GM21423 (cell line): ENCODE results near the gene NPAS1.
"Not testable (repeated sequence)": the region's sequence is repeated elsewhere in the genome, so short reads cannot be mapped to it uniquely, and the experiment has no call there.

Experiments
- ATAC-seq: cut with Tn5 transposase; IDR thresholded peaks from one replicate; pipeline ENCODE4 v1.9.1; 2021; ENCODE audit warnings: mild to moderate bottlenecking, moderate library complexity; ENCODE audit not compliant: unreplicated experiment

Gene NPAS1

DNA sequence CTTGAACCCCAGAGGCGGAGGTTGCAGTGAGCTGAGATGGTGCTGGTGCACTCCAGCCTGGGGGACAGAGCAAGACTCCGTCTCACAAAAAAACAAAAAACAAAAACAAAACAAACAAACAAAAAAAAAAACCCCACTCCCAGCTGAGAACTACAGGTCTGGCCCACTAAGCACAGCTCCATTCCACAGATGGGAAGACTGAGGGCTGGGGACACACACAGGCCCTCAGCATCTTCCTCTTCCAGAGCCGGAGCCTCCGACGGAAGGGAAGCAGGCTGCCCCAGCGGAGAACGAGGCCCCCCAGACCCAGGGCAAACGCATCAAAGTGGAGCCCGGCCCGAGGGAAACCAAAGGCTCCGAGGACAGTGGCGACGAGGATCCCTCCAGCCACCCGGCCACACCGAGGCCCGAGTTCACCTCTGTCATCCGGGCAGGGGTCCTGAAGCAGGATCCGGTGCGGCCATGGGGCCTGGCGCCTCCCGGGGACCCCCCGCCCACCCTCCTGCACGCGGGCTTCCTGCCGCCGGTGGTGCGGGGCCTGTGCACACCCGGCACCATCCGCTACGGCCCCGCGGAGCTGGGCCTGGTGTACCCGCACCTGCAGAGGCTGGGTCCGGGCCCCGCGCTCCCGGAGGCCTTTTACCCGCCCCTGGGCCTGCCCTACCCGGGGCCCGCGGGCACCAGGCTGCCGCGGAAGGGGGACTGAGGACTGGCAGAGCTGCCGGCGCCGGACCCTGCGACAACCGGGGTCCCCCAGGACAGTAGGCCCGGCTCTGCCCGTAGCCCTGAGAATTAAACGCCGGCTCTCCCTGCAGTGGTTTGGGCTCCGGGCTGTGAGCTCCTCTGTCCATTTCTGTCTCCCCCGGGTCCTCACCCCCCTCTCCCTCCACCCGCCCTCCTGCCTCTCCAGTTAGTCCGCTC lies 25.6 kb downstream of the NPAS1 start:
- no peak for ATAC-seq

DNA sequence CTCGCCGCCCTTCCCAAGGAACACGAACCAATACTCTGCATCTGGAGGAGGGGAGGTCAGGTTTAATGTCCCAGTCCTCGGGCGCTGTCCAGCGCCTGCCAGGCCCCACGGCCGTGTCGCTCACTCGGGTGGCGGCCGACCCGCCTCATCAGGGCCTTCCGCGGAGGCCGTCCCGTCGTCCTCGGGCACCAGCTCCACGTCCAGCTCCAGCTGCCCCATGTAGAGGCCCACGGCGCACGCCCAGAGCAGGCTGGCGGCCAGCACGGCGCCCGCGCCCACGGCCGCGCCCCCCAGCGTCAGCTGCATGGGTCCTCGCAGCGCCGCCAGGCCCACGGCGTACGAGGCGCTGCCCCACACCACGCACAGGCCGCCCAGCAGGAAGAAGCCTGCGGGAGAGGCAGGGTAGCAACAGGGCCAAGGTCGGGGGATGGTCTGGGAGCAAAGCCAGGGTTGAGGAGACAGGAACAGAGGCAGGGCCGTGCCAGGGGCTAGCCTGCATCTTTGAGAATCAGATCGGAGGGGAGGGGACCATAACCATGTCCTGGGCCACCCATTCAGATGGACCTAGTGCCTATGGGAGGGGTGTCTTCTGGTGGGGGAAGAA lies 26.3 kb downstream of the NPAS1 start:
- ATAC-seq: no peak

DNA sequence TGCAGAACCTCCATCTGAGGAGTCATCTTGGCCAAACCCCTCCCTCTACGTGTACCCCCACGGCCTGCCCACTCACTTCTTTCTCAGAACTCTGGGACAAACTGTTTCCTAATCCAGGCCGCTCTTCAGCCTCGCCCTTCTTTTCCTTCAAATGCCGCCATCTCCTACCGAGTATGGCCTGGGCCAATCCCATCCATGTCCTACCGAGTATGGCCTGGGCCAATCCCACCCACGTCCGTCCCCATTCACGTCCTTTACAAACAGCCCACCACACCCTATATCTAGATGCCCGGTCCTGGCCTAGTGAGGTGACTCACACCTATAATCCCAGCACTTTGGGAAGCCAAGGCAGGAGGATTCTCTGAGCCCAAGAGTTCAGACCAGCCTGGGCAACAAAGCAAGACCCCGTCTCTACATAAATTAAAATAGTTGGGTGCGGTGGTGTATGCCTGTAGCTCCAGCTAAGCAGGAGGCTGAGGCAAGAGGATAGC lies 27.7 kb downstream of the NPAS1 start:
- no peak for ATAC-seq

DNA sequence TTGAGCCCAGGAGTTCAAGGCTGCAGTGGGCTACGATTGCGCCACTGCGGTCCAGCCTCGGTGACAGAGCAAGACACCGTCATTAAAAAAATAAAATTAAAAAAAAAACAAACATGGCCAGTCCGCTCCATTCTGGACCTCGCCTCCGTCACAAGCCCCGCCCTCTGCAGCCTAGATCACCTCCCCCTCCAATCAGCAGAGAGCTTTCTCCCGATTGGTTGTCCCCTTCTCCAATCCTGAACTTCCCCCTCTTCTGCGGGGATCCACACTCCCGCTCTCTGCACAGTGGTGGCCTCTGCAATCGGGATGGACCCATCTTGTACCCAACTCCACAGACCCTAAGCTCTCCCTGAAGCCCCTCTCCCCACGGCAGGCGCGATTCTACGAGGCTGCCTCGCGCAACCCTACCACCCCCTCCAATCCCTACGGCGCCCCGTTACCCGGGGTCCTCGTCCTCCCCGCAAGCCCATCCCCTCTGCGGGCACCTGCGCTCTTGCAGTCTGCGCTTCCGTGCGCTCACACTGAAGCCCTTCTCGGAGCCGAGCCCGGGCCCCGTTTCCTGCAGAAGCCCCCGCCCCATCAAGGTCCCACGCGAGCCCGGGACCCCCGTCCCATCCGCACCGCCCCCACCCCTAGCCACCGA lies 28.2 kb downstream of the NPAS1 start:
- ATAC-seq: peak; percentile 34

DNA sequence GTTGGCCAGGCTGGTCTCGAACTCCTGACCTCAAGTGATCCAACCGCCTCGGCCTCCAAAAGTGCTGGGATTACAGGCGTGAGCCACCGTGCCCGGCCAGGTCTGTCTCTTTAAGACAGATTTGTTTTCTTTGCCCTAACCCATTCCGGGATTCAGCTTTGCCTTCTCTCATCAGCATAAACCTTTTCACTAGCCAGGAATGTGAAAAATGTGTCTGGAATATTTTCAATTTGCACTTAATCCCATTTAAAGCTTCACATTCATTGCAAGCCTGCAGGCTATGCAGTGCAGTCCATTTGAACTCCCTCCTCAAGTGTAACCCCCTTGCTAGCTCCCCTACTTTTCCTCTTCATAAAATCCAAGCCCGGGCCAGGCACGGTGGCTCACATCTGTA lies 29.7 kb downstream of the NPAS1 start:
- ATAC-seq: no peak

DNA sequence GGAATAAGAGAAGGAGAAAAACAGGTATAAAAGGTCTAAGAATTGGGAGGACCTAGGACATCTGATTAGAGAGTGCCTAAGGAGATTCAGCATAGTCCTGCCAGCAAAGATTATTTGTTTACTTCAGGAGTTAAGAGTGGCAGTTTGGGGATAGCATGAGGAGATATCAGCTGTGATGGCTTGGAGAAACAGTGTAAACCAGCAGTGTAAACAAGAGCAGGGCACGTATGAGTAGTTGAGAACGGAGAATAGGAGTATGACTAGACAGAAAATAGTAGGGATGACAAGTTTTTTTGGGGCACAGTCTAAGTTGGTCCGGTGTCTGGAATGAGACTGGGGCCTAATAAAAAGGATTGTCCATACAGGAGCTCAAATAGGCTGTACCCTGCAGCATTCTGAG lies 30.9 kb downstream of the NPAS1 start:
- not testable (repeated sequence) for ATAC-seq

DNA sequence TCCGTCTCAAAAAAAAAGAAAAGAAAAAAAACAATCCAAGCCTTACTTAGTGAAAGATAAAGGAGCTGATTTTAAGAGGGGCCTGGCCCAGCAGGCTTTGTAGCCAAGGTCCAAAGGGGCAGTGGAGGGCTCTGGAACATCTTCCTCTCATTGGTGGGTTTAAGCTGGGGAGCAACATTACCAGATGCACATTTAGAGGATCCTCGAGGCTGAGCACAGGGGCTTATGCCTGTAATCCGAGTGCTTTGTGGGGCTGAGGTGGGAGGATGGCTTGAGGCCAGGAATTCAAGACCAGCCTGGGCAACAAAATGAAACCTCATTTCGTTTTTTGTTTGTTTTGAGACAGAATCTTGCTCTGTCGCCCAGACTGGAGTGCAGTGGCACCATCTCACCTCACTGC lies 36.8 kb downstream of the NPAS1 start:
- no peak for ATAC-seq

DNA sequence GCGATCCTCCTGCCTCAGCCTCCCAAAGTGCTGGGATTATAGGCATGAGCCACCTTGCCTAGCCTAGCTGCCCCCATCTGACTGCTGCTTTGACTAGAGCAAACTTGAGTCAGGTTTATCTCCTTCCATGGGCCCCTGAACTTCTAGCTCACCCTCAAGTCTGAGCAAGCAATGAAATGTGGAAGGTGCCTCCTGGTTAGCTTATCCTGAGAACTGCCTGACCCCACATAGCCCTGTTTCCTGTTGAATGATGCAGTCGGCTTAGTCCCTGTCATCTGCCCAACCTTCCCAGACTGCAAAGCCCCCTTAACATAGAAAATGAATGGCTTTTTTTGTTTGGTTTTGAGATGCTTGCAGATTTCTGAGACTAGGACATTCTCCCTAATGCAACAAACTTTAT lies 37.7 kb downstream of the NPAS1 start:
- no peak for ATAC-seq

DNA sequence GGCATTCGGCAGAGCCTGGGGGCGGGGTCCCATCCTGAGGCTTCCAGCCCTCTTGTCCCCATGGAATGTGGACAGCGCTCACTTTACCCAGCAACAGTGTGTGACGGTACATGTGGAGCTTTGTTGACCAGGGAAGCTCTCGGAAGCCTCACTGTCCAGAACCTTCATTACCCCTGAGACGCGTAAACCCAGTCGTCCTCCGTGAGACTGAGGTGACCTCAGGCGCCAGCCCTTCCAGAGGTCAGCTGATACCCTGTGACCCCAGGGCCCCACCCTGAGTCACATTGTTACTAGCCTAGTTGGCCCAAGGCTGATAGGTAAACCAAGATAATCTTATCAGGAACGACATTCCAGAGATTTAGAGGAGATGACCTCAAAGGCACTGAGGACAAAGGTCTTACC lies 39.0 kb downstream of the NPAS1 start:
- ATAC-seq: no peak

DNA sequence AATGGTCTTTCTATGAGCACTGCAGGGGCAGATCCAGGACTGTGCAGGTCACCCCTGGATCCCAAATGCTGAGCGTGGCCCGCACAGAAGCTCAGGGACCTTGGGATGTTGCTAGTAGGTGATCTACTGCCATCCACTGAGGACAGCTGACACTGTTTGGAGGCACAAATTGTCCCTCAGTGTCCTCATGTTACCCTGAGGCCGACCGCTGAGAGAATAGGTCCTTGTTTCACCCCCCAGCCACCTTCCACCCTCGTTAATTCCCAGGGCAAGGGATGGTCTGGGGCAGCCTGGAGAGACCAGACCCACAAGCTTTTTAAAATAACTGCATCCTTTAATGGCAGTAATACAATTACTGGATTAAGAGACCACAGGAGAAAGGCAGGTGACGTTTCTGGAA lies 44.2 kb downstream of the NPAS1 start:
- ATAC-seq: no peak

DNA sequence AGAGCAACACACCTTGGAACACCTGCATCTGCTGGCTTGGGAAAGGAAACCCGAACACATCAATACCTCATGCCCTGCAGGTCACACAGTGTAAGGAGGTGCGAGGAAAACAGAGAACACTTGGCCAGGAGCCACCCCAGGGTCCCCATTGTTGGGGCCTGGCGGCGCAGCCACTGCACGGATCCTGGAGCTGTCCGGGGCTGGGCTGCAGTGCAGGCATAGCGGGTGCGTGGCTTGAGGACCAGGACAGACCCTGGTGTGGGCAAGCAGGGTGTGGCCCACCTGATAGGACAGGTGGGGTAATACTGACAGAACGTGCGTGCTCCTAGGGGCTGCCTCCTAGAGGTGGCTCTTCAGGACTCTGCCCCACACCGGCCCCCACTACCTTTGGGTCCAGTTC lies 45.6 kb downstream of the NPAS1 start:
- ATAC-seq: no peak

DNA sequence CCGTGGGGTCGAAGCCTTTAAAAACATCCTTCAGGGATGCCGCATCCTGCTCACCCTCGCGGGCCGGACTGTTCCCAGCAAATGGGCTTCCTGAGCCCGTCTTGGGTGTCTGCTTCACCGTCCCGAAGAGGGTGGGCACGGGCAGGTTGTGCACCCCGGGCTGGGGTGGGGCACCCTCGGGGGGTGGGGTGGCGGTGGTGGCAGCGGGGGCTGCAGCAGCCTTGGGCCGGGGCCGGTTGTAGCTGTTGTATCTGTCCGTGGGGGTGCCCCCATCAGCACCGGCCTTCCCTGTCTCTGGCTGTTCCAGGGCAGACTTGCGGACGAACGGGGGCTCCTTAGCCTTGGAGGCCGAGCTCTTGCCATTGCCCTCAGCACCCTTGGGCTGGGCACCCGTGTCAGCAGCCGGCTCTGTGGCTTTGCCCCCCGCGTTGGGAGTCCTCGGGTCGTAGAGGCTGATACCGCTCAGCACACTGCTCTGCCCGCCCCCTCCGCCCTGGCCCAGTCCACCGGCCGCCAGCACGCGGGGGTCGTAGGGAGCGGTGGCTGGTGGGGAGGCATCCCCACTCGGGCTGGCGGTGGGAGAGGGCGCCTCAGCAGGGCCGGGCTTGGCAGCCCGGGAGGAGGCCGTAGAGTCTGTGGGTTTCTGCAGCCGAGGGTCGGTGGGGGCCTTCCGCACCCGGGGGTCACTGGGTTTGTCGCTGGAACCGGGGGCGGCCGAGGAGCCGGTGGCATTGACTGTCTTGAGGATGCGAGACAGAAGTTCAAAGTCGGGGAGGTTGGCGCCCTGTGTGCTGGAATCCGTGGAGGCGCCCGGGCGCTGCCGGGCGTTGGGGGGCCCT lies 47.0 kb downstream of the NPAS1 start:
- no peak for ATAC-seq

DNA sequence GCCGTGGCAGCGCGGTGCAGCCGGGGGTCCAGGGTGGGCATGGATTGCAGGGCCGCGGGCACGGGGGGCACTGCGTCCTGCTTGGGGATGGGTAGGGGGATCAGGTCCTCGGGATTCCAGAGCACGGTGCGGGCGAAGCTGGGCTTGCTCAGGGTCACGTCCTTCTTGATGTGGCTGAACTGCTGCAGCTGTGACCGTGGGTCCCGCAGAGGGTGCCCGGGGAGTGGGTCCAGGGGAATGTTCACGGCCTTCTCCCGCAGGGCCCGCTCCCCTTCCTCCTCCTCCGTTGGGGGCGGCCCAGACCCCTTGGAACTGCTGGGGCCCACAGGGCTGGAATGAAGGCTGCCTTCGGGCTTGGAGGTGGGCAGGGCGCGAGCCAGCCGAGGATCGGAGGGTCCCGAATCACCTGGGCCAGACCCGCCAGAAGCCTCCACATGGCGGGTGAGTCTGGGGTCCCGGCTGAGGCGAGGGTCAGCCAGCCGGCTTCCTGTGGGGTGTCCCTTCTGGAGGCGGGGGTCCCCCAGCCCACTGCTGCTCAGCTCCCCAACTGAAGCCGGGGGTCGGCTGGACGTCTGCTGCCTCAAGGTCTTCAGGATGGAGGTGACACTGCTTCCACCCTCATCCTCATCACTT lies 47.7 kb downstream of the NPAS1 start:
- no peak for ATAC-seq

DNA sequence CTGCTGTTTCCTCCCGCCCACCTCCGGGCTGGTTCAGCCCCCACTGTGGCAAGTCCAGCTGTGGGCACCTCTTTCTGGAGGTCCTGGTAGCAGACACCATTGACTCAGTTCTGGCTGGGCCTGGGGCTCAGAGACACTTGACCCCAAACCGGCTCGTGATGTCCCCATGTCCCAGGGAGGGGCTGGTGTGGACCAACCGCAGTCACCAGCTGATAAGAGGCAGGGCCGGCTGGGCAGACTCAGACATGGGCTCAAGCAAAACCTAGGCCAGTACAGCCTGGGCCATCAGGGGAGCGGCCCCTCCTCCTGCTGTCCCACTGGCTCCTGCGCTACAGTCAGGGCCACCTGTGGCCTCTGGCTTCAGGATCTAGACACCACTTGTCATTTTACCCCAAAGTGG lies 48.6 kb downstream of the NPAS1 start:
- no peak for ATAC-seq

DNA sequence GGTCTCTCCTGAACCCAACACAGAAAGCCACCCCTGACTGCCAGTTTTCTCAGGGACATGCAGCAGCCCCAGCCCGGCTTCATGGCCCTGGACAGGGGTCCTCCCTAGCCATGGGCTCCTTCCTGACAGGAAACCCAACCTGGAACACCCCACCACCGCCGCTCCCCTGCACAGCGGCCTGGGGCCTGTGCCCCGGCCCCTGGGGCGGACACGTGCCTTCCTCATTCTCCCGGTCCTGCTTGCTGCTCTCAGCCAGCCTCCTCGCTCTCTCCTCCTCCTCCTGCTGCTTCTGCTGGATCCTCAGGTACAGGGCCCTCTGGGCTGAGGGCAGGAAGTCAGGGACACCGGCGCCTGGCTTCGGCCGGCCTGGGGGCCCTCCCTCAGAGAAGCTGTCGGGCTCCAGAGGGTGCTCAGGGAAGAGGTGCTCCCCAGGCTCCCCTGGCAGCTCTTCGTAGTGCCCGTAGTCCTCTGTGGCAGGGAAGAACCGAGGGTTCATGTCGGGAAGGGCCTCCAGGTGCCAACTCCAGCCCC lies 49.3 kb downstream of the NPAS1 start:
- ATAC-seq: no peak

DNA sequence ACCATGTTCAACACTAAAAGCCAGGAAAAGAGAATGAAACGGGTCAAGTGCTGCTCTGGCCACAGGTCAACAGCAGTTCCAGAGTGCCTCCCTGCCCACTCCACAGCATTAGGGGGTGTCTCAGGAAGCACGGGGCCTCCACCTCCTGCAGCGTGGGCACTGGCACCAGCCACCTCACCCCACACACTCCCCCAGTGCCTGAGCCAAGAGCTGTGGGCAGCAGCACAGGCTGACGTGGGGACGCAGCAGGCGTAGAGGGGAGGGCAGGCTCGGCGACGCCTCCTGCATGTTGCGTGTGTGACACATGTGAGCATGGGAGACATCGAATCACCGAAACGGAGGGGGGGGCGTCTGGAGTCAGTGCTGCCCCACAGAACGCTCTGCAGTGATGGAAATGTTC lies 50.2 kb downstream of the NPAS1 start:
- no peak for ATAC-seq

DNA sequence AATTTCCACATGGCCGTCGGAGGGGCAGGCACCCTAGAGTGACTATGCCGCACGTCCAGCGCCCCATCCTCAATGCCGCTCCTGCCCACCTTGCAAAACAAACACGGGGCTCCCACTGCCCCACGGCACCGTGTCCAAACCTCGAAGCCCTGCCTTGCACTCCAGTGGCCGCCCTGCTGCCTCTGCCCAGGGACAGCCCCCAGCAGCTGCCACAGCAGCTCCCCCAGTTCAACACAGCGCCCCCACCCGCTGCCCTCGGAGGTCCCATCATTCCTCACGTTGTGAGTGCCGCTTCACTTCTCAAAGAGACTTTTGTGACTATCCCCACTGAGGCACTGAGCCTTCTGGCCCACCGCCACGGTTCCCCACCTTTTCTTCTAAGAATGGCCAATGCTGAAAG lies 51.1 kb downstream of the NPAS1 start:
- no peak for ATAC-seq

DNA sequence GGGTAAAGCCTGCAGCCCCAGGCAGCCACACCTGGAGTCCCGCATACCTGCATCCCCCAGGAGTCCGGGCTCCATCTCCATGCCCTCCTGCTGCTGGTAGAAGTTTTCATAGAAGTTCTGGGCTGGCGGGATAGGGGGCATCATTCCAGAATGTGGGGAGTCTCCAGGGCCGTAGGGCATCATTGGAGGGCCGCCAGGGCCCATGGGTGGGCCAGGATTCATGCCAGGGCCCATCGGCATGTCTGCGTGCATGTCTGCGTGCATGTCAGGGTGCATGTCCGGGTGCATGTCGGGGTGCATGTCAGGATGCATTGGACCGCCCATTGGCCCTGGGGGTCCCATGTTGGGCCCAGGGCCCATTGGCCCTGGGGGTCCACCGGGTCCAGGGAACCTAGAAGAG lies 52.1 kb downstream of the NPAS1 start:
- no peak for ATAC-seq

DNA sequence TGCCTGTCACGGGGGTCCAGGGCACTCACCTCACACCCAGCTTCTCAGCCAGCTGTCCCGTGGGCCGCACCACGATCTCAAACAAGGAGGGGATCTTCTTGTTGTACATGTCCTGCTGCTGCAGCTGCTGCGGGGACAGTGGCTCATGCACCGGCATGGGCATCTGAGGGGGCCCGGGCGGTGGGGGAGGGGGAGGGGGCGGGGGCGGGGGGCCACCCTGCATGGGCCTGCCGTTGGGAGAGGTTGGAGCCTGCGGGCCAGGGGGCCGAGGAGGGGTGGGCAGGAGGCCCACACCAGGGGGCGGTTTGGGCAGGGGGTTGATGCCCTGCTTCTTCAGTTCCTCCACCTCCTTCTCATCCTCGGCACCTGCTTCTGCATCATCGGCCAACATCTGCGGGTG lies 52.7 kb downstream of the NPAS1 start:
- no peak for ATAC-seq

DNA sequence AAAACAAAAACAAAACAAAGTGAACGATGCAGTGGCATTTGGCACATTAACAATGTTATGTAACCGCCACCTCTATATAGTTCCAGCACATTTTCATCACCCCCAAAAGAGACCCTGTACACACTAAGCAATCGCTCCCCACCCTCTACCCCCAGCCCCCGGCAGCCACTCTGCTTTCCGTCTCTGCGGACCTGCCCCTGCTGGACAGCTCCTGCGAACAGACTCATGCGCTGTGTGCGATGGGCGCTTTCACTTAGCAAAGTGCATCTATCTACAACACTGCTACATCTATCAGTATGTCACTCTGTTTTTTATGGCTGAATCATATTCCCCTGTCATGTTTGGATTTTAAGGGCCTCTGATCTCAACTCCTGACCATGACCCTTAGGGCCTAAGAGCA lies 53.9 kb downstream of the NPAS1 start:
- no peak for ATAC-seq
